ENCODE results near the gene HTR3B.

DNA sequence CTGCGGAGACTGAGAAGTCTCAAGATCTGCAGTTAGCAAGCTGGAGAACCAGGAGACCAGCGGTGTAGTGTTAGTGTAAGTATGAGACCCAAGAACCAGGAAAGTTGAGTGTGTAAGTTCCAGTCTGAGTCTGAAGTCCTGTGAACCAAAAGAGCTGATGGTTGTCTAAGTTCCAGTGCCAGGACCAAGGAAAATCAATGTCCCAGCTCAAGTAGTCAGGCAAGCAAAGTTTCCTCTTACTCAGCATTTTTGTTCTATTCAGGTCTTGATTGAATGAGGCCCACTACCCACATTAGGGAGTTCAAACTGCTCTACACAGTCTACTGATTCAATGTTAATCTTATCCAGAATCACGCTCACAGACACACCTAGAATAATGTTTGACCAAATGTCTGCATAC, 40.2 kb upstream of the HTR3B start:
- TF ChIP-seq EZH2 (IDR thresholded peaks at IDR 0.05), result no peak
- TF ChIP-seq, protein P1, sequence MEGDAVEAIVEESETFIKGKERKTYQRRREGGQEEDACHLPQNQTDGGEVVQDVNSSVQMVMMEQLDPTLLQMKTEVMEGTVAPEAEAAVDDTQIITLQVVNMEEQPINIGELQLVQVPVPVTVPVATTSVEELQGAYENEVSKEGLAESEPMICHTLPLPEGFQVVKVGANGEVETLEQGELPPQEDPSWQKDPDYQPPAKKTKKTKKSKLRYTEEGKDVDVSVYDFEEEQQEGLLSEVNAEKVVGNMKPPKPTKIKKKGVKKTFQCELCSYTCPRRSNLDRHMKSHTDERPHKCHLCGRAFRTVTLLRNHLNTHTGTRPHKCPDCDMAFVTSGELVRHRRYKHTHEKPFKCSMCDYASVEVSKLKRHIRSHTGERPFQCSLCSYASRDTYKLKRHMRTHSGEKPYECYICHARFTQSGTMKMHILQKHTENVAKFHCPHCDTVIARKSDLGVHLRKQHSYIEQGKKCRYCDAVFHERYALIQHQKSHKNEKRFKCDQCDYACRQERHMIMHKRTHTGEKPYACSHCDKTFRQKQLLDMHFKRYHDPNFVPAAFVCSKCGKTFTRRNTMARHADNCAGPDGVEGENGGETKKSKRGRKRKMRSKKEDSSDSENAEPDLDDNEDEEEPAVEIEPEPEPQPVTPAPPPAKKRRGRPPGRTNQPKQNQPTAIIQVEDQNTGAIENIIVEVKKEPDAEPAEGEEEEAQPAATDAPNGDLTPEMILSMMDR (IDR thresholded peaks at IDR 0.05), result no peak

Measured in neural progenitor cell (in vitro differentiated cells).